ENCODE results near the gene PRKAR1B.

GRCh38 chr7:628402-628763, 98.7 kb downstream of the PRKAR1B start:
- TF ChIP-seq CTCF (conservative IDR thresholded peaks at IDR 0.05), result no peak
- no peak for TF ChIP-seq ZFX (IDR thresholded peaks at IDR 0.05)

Measured in C4-2B (cell line).